ENCODE measurements around the gene GJC1. TPM values are rescaled to one million over a fixed set of nuclear protein-coding genes. Genes with fewer than 3 reads are reported as not detected.

The GJC1 gene
- total RNA-seq, 2 experiments from 2014 or later, result not detected

DNA sequence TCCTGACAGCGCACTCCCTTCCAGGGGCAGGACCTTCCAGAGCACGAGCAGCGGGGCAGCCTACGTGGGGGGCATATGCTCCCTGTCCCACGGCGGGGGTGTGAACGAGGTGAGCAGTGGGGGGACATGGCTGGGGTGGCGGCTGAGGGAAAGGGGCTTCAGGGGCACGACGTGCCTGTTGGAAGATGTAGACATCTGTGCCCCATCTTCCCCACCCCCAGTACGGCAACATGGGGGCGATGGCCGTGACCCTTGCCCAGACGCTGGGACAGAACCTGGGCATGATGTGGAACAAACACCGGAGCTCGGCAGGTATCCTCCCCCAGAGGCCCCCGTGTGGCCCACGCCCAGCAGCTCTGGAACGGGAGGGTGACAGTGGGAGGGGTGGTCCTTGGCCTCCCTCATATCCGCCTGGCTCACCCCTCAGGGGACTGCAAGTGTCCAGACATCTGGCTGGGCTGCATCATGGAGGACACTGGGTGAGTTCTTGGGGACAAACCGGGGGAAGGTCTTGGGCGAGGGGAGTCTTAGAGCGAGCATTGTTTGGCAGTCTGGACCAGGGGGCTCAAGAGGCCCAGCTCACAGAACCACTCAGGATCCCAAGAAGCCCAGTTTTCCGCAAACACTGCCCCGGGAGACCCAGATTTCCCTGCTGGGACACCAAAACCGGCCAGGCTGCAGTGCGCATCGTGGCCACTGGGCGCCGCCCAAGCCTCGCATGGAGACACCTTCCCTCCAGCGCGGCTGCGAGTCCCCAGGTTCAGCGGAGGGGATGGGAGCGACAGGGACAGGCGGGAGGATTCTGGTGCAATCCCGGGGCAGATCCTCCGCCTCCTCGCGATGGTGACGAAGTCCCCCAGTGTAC is 55.6 kb downstream of the GJC1 start:
- TF ChIP-seq, protein P1, sequence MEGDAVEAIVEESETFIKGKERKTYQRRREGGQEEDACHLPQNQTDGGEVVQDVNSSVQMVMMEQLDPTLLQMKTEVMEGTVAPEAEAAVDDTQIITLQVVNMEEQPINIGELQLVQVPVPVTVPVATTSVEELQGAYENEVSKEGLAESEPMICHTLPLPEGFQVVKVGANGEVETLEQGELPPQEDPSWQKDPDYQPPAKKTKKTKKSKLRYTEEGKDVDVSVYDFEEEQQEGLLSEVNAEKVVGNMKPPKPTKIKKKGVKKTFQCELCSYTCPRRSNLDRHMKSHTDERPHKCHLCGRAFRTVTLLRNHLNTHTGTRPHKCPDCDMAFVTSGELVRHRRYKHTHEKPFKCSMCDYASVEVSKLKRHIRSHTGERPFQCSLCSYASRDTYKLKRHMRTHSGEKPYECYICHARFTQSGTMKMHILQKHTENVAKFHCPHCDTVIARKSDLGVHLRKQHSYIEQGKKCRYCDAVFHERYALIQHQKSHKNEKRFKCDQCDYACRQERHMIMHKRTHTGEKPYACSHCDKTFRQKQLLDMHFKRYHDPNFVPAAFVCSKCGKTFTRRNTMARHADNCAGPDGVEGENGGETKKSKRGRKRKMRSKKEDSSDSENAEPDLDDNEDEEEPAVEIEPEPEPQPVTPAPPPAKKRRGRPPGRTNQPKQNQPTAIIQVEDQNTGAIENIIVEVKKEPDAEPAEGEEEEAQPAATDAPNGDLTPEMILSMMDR (IDR thresholded peaks at IDR 0.05), result peak; percentile 98
- H3K27ac Mint-ChIP-seq, result peak overlapping the region; percentile 76
- Histone ChIP-seq H3K4me1 (ENCODE audit: insufficient read depth, low read length) (peaks cover 31% of the 10 kb centered on the region), H3K36me3 (ENCODE audit: insufficient read depth, low read length) (no peaks in the 10 kb centered on the region), H3K4me3 (ENCODE audit: low read length) (peak overlapping the region; percentile 74), H3K9me3 (ENCODE audit: control insufficient read depth in 1 of 2, insufficient read depth in 1 of 2, low read length in 2 of 2) (no peaks in the 10 kb centered on the region), H3K27me3 (ENCODE audit: control insufficient read depth in 1 of 2, insufficient read depth in 2 of 2, low read length in 2 of 2) (peaks cover 2 to 4% of the 10 kb centered on the region in 2 experiments), H3K27ac (ENCODE audit: low read depth in 1 of 2, low read length in 2 of 2) (no peak overlapping the region)
- no peaks in the 10 kb centered on the region for H3K36me3 Mint-ChIP-seq (ENCODE audit: low read depth)
- ChIA-PET CTCF (interaction anchor here (1.0 to 1.9 kb wide), 3 partner anchors 88 to 325 kb away, joined by 3 to 8 read pairs (median 4); no protein-coding TSS in a partner anchor), POLR2A (interaction anchor here (1.7 kb wide), 1 partner anchor 287 kb away, joined by 9 read pairs; the partner anchor contains the start of gene NMT1)
- peak overlapping the region; percentile 91 for H3K4me3 Mint-ChIP-seq
- H3K9me3 Mint-ChIP-seq, result no peaks in the 10 kb centered on the region
- intact Hi-C loops (cut with DNase I, micrococcal nuclease), result loop anchor here (1.0 to 5.0 kb wide), 9 partner anchors 91 to 423 kb away; partner anchors contain the start of genes C1QL1 (in 1 of the 2), EFTUD2 (in 1 of the 2), KIF18B (in 1 of the 2) and PLCD3 (in 1 of the 2)
- DNase-seq (peak; percentile 75 to 91 (median 85)), ATAC-seq (ENCODE audit: poor library complexity) (peak; percentile 37)
- peaks cover 14% of the 10 kb centered on the region for H3K27me3 Mint-ChIP-seq
- peaks cover 17% of the 10 kb centered on the region for H3K4me1 Mint-ChIP-seq (ENCODE audit: low read depth)

DNA sequence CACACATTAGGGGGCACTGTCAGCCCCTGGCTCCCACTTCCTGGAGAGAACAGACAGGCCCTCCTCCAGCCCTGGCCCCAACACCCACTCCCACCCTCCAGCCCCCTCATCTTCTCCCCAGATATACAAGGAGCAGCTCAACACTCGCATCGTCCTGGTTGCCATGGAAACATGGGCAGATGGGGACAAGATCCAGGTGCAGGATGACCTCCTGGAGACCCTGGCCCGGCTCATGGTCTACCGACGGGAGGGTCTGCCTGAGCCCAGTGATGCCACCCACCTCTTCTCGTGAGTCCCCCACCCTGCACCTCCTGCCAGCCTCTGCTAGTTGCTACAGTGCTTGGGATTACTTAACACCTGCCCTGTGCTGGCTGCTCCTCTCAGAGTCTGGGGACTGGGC is 56.9 kb downstream of the GJC1 start:
- POLR2A ChIA-PET, result no interaction called here
- TF ChIP-seq, protein P1 (IDR thresholded peaks at IDR 0.05), result no peak

DNA sequence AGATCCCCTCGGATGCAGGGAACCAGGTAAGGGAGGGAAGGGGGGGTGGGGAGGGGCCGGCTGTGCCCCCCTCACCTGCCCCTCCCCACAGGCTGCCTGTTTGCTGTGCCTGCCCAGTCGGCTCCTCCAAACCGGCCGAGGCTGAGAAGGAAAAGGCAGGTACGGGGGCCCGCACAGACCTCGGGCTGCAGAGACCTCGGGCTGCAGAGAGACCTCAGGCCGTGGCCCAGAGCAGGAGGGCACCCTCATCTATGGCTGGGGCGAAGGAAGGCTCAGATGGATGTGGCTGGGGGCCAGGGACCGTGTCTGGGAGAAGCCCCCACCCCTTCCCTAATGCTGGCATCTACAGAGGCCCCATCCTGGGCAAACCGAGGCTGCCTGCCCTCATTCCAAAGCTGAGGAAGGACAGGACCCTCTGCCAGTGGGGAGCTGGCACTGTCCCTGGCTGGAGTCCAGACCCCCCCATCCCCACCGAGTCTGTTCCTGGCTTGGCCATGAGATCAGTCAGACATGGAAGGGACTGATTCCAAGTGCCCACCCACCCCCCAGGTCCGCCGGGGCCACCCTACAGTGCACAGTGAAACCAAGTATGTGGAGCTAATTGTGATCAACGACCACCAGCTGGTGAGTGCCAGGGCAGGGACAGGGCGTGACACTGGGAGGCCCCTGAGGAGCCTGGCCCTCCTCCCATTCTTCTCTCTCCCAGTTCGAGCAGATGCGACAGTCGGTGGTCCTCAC is 57.6 kb downstream of the GJC1 start:
- no peak overlapping the region for H3K4me3 Mint-ChIP-seq
- POLR2A ChIA-PET, result no interaction called here

More for the DNA sequence above, 56.9 kb downstream of the GJC1 start:
- H3K27ac Mint-ChIP-seq, result no peak overlapping the region
- no peaks in the 10 kb centered on the region for H3K9me3 Mint-ChIP-seq
- DNase-seq (peak in 1 of 14 experiments; percentile 25), ATAC-seq (ENCODE audit: poor library complexity) (no peak)
- no peak overlapping the region for H3K27ac ChIP-seq (ENCODE audit: low read depth in 1 of 2, low read length in 2 of 2)
- no peaks in the 10 kb centered on the region for H3K9me3 ChIP-seq (ENCODE audit: control insufficient read depth in 1 of 2, insufficient read depth in 1 of 2, low read length in 2 of 2)
- no peak overlapping the region for H3K4me3 ChIP-seq (ENCODE audit: low read length)
- H3K27me3 ChIP-seq (ENCODE audit: control insufficient read depth in 1 of 2, insufficient read depth in 2 of 2, low read length in 2 of 2), result peaks cover 3 to 8% of the 10 kb centered on the region in 2 experiments
- H3K27me3 Mint-ChIP-seq, result peaks cover 14% of the 10 kb centered on the region
- H3K4me3 Mint-ChIP-seq, result no peak overlapping the region
- CTCF ChIA-PET, result no interaction called here
- intact Hi-C loops (cut with DNase I, micrococcal nuclease), result no loop called here
- H3K36me3 Mint-ChIP-seq (ENCODE audit: low read depth), result no peaks in the 10 kb centered on the region
- peaks cover 22% of the 10 kb centered on the region for H3K4me1 ChIP-seq (ENCODE audit: insufficient read depth, low read length)
- H3K36me3 ChIP-seq (ENCODE audit: insufficient read depth, low read length), result no peaks in the 10 kb centered on the region
- peaks cover 12% of the 10 kb centered on the region for H3K4me1 Mint-ChIP-seq (ENCODE audit: low read depth)

More for the DNA sequence above, 57.6 kb downstream of the GJC1 start:
- Mint-ChIP-seq H3K36me3 (ENCODE audit: low read depth) (no peaks in the 10 kb centered on the region), H3K27me3 (peaks cover 19% of the 10 kb centered on the region), H3K9me3 (no peaks in the 10 kb centered on the region), H3K4me1 (ENCODE audit: low read depth) (peaks cover 12% of the 10 kb centered on the region), H3K27ac (no peak overlapping the region)
- Histone ChIP-seq H3K27ac (ENCODE audit: low read depth in 1 of 2, low read length in 2 of 2) (no peak overlapping the region), H3K27me3 (ENCODE audit: control insufficient read depth in 1 of 2, insufficient read depth in 2 of 2, low read length in 2 of 2) (peaks cover 8% of the 10 kb centered on the region in 2 experiments), H3K4me3 (ENCODE audit: low read length) (no peak overlapping the region), H3K4me1 (ENCODE audit: insufficient read depth, low read length) (peaks cover 22% of the 10 kb centered on the region), H3K9me3 (ENCODE audit: control insufficient read depth in 1 of 2, insufficient read depth in 1 of 2, low read length in 2 of 2) (no peaks in the 10 kb centered on the region), H3K36me3 (ENCODE audit: insufficient read depth, low read length) (no peaks in the 10 kb centered on the region)
- ATAC-seq (ENCODE audit: poor library complexity) (no peak), DNase-seq (peak in 1 of 14 experiments; percentile 25)
- TF ChIP-seq, protein P1 (IDR thresholded peaks at IDR 0.05), result no peak
- CTCF ChIA-PET, result interaction anchor here (1.3 kb wide), 1 partner anchor 250 kb away, joined by 3 read pairs; no protein-coding TSS in a partner anchor
- intact Hi-C loops (cut with DNase I, micrococcal nuclease), result no loop called here

Measured in CD4-positive, alpha-beta T cell (primary cell).